Suprapubic skin (tissue), 4 donors: Measurements from ENCODE around the gene FAM131C.

Source experiments
- CTCF ChIP-seq, 2 donors: fragments of 200-600 bp in 1 of 2; fragments of 450-650 bp in 1 of 2; sonication (generic) in 1 of 2; IDR thresholded peaks; one replicate each; pipeline ENCODE4 v1.5.1; 2016 to 2019; ENCODE audit warnings: antibody characterized with exemption in 2 of 2, mild to moderate bottlenecking in 1 of 2, moderate library complexity in 1 of 2
- EP300 ChIP-seq: sonication (generic); formaldehyde crosslinking; IDR thresholded peaks from one replicate; pipeline ENCODE4 v1.6.1; 2017; ENCODE audit warnings: antibody characterized with exemption
- POLR2AphosphoS5 ChIP-seq, 3 donors: sonication (generic); formaldehyde crosslinking; IDR thresholded peaks; one replicate each; pipeline ENCODE4 v1.6.1; 2017; ENCODE audit warnings: antibody characterized with exemption in 3 of 3

- TF ChIP-seq CTCF (IDR thresholded peaks at IDR 0.05), result no peak
- no peak for TF ChIP-seq POLR2AphosphoS5 (IDR thresholded peaks at IDR 0.05)
- TF ChIP-seq EP300, result no peak
Measured at GRCh38 chr1:16088351-16088911, 15.0 kb upstream of the FAM131C start.
